GM23338 (cell line): ENCODE data around the gene CLIP2. TPM values are rescaled to one million over a fixed set of nuclear protein-coding genes. Genes with fewer than 3 reads are reported as not detected.
A peak's percentile ranks its signal among the peaks of the same experiment; 100 is the strongest.

Experiments used
- ATAC-seq: fragments of 200-7000 bp; cut with Tn5 transposase; 3 replicates; pipeline ENCODE4 v1.9.1; 2020
- DNase-seq: peaks from one replicate; pipeline ENCODE4 v3.0.0-alpha.2; 2015; ENCODE audit warnings: low spot score
- H2AFZ ChIP-seq: fragments of 200-600 bp; sonication (generic); 2 replicates; pipeline ENCODE4 v1.8.0; 2016; ENCODE audit warnings: antibody characterized with exemption, mild to moderate bottlenecking, moderate library complexity
- H3F3A ChIP-seq: fragments of 200-600 bp; sonication (generic); replicated peaks from 2 replicates; pipeline ENCODE4 v1.8.0; 2017; ENCODE audit warnings: antibody characterized with exemption, mixed run types, low read depth
- H3K27ac ChIP-seq: fragments of 200-600 bp; sonication (generic); 2 replicates; pipeline ENCODE4 v1.6.1; 2016; ENCODE audit warnings: low read depth
- H3K27me3 ChIP-seq: fragments of 200-600 bp; sonication (generic); 2 replicates; pipeline ENCODE4 v1.8.0; 2016; ENCODE audit warnings: mild to moderate bottlenecking, mixed run types, moderate library complexity; ENCODE audit not compliant: insufficient read depth
- H3K36me3 ChIP-seq: fragments of 200-600 bp; sonication (generic); 2 replicates; pipeline ENCODE4 v1.8.0; 2016; ENCODE audit warnings: mild to moderate bottlenecking; ENCODE audit not compliant: insufficient read depth
- H3K4me1 ChIP-seq: fragments of 200-600 bp; sonication (generic); 2 replicates; pipeline ENCODE4 v1.8.0; 2016; ENCODE audit warnings: mild to moderate bottlenecking, moderate library complexity; ENCODE audit not compliant: insufficient read depth
- H3K4me2 ChIP-seq: fragments of 200-600 bp; sonication (generic); 2 replicates; pipeline ENCODE4 v1.7.1; 2017; ENCODE audit warnings: mixed run types
- H3K4me3 ChIP-seq: fragments of 200-600 bp; sonication (generic); 2 replicates; pipeline ENCODE4 v1.6.1; 2016; ENCODE audit warnings: mixed run types
- H3K79me2 ChIP-seq: fragments of 200-600 bp; sonication (generic); replicated peaks from 2 replicates; pipeline ENCODE4 v1.8.0; 2017; ENCODE audit warnings: mild to moderate bottlenecking; ENCODE audit not compliant: insufficient read depth
- H3K9me2 ChIP-seq: fragments of 200-600 bp; sonication (generic); 2 replicates; pipeline ENCODE4 v1.8.0; 2017; ENCODE audit not compliant: insufficient read depth
- H4K20me1 ChIP-seq: fragments of 200-600 bp; sonication (generic); replicated peaks from 2 replicates; pipeline ENCODE4 v1.8.0; 2017; ENCODE audit warnings: mild to moderate bottlenecking; ENCODE audit not compliant: insufficient read depth
- H3K27ac Mint-ChIP-seq: 2 replicates; pipeline ENCODE4 v1.8.0; 2020; ENCODE audit warnings: inconsistent platforms, mild to moderate bottlenecking, moderate library complexity, mixed read lengths
- H3K27me3 Mint-ChIP-seq: 3 replicates; pipeline ENCODE4 v1.8.0; 2022; ENCODE audit warnings: low read depth, mild to moderate bottlenecking, moderate library complexity, mixed read lengths, inconsistent platforms; ENCODE audit not compliant: insufficient read depth, poor library complexity
- H3K36me3 Mint-ChIP-seq: 3 replicates; pipeline ENCODE4 v1.8.0; 2021; ENCODE audit warnings: low read depth, mild to moderate bottlenecking, inconsistent platforms, moderate library complexity, mixed read lengths
- H3K4me1 Mint-ChIP-seq: 3 replicates; pipeline ENCODE4 v1.8.0; 2020; ENCODE audit warnings: mild to moderate bottlenecking, inconsistent platforms, mixed read lengths
- H3K4me3 Mint-ChIP-seq: 3 replicates; pipeline ENCODE4 v1.8.0; 2021; ENCODE audit warnings: moderate library complexity, mild to moderate bottlenecking, inconsistent platforms, mixed read lengths
- H3K9me3 Mint-ChIP-seq: 3 replicates; pipeline ENCODE4 v1.8.0; 2020; ENCODE audit warnings: moderate library complexity, mild to moderate bottlenecking, inconsistent platforms, mixed read lengths
- CREB1 ChIP-seq: fragments of 250-450 bp; sonication (Bioruptor Pico); IDR thresholded peaks from 2 replicates; pipeline ENCODE4 v1.5.0; 2020; ENCODE audit warnings: low read depth, mild to moderate bottlenecking, moderate library complexity
- ETS1 ChIP-seq: IDR thresholded peaks from 2 replicates; pipeline ENCODE4 v1.6.1; 2016; ENCODE audit warnings: antibody characterized with exemption
- EZH2 ChIP-seq: fragments of 200-600 bp; sonication (generic); IDR thresholded peaks from one replicate; pipeline ENCODE4 v1.8.0; 2017; ENCODE audit warnings: antibody characterized with exemption, mild to moderate bottlenecking, low read depth; ENCODE audit not compliant: unreplicated experiment
- EZH2phosphoT487 ChIP-seq: fragments of 200-600 bp; sonication (generic); IDR thresholded peaks from one replicate; pipeline ENCODE4 v1.8.1; 2018; ENCODE audit warnings: antibody characterized with exemption; ENCODE audit not compliant: unreplicated experiment
- JUNB ChIP-seq: IDR thresholded peaks from one replicate; pipeline ENCODE4 v1.6.1; 2016; ENCODE audit warnings: antibody characterized with exemption; ENCODE audit not compliant: unreplicated experiment
- NANOG ChIP-seq: IDR thresholded peaks from 2 replicates; pipeline ENCODE4 v1.6.1; 2016; ENCODE audit warnings: antibody characterized with exemption, borderline replicate concordance
- STAT1 ChIP-seq: IDR thresholded peaks from one replicate; pipeline ENCODE4 v1.6.1; 2016; ENCODE audit warnings: antibody characterized with exemption; ENCODE audit not compliant: unreplicated experiment
- ZNF114 ChIP-seq: fragments of 250-450 bp; sonication (Bioruptor Pico); IDR thresholded peaks from 2 replicates; pipeline ENCODE4 v1.5.0; 2020; ENCODE audit warnings: mild to moderate bottlenecking, moderate library complexity
- ZNF331 ChIP-seq: fragments of 250-450 bp; sonication (Bioruptor Pico); IDR thresholded peaks from 2 replicates; pipeline ENCODE4 v1.5.0; 2020; ENCODE audit warnings: low read depth, mild to moderate bottlenecking, moderate library complexity
- ZNF462 ChIP-seq: fragments of 250-450 bp; sonication (Bioruptor Pico); IDR thresholded peaks from 2 replicates; pipeline ENCODE4 v1.5.0; 2020; ENCODE audit warnings: mild to moderate bottlenecking, moderate library complexity
- polyA plus RNA-seq: library from polyadenylated mRNA; unstranded; fragments of >200 nt; fragmentation: Nextera tagmentation; extraction: Ambion mirVana; gene quantifications from 2 replicates; pipeline ENCODE4 v1.2.1, GENCODE V29; 2016
- total RNA-seq: library from RNA; depleted of rRNA; stranded (reverse); fragments of >200 nt; shearing (Covaris generic); gene quantifications from 2 replicates; pipeline ENCODE4 v1.2.3, GENCODE V29; 2014

Gene CLIP2
- total and polyA plus RNA-seq, 2 experiments from 2014 or later = 8.1 to 51.9 TPM

GRCh38 chr7:74417419-74417971 lies 128.3 kb downstream of the CLIP2 start (continued):
- no peak for TF ChIP-seq CREB1 (CRISPR knock-in tag)

GRCh38 chr7:74418076-74418475 lies 128.9 kb downstream of the CLIP2 start:
- Mint-ChIP-seq H3K4me3 (no peak overlapping the region), H3K27me3 (peaks cover 10% of the 10 kb centered on the region), H3K36me3 (no peaks in the 10 kb centered on the region; the same call in 2 of the 3 replicates), H3K4me1 (no peaks in the 10 kb centered on the region; the same call in 2 of the 3 replicates), H3K27ac (no peak overlapping the region), H3K9me3 (no peaks in the 10 kb centered on the region)
- DNase-seq (no peak), ATAC-seq (no peak)
- H3K27ac ChIP-seq = no peak overlapping the region
- no peak for TF ChIP-seq STAT1
- no peak for TF ChIP-seq JUNB
- TF ChIP-seq EZH2phosphoT487 = no peak
- no peak for TF ChIP-seq NANOG
- no peaks in the 10 kb centered on the region for H3K27me3 ChIP-seq
- no peaks in the 10 kb centered on the region for H3K4me1 ChIP-seq
- no peaks in the 10 kb centered on the region for H4K20me1 ChIP-seq
- no peaks in the 10 kb centered on the region for H3K9me2 ChIP-seq
- H3K79me2 ChIP-seq = no peaks in the 10 kb centered on the region
- H3K4me2 ChIP-seq = no peak overlapping the region
- peak overlapping the region; percentile 83; the same call in 1 of the 2 replicates for H2AFZ ChIP-seq
- H3K4me3 ChIP-seq = no peak overlapping the region
- H3K36me3 ChIP-seq = no peaks in the 10 kb centered on the region
- peaks cover 6% of the 10 kb centered on the region; the same call in 1 of the 2 replicates for H3F3A ChIP-seq

- ATAC-seq (no peak), DNase-seq (no peak)
- no peak overlapping the region for H2AFZ ChIP-seq
- no peaks in the 10 kb centered on the region for H3K27me3 ChIP-seq
- Mint-ChIP-seq H3K36me3 (no peaks in the 10 kb centered on the region; the same call in 2 of the 3 replicates), H3K27ac (no peak overlapping the region), H3K27me3 (peaks cover 10% of the 10 kb centered on the region), H3K4me1 (no peaks in the 10 kb centered on the region; the same call in 2 of the 3 replicates), H3K9me3 (no peaks in the 10 kb centered on the region), H3K4me3 (no peak overlapping the region)
- no peaks in the 10 kb centered on the region for H4K20me1 ChIP-seq
- H3K9me2 ChIP-seq = no peaks in the 10 kb centered on the region
- H3K36me3 ChIP-seq = no peaks in the 10 kb centered on the region
- H3K4me1 ChIP-seq = no peaks in the 10 kb centered on the region
- H3K27ac ChIP-seq = no peak overlapping the region
- H3F3A ChIP-seq = peaks cover 6% of the 10 kb centered on the region; the same call in 1 of the 2 replicates
- H3K4me2 ChIP-seq = no peak overlapping the region
- no peaks in the 10 kb centered on the region for H3K79me2 ChIP-seq
- no peak overlapping the region for H3K4me3 ChIP-seq
- TF ChIP-seq STAT1 (no peak), ETS1 (no peak), CREB1 (CRISPR knock-in tag) (no peak), ZNF462 (CRISPR knock-in tag) (no peak), ZNF114 (CRISPR knock-in tag) (no peak), EZH2 (no peak), ZNF331 (CRISPR knock-in tag) (no peak)
Observed at GRCh38 chr7:74418538-74418937, 129.3 kb downstream of the CLIP2 start.
